Dendritic cell treated with granulocyte-macrophage colony-stimulating factor and Interleukin-4, amounts not matched to agents 40 ng/mL and 50 ng/mL, for 4 days (primary cell): Measurements from ENCODE around the gene LSM12.
"Not testable (repeated sequence)": the region's sequence is repeated elsewhere in the genome, so short reads cannot be mapped to it uniquely, and the experiment has no call there.

Experiments
- H3K27ac Mint-ChIP-seq: one replicate; pipeline ENCODE4 v1.8.0; 2022; ENCODE audit warnings: mild to moderate bottlenecking, mixed read lengths
- H3K27me3 Mint-ChIP-seq: one replicate; pipeline ENCODE4 v1.8.0; 2022; ENCODE audit warnings: mild to moderate bottlenecking, mixed read lengths
- H3K36me3 Mint-ChIP-seq: one replicate; pipeline ENCODE4 v1.8.0; 2022; ENCODE audit warnings: low read depth, mixed read lengths
- H3K4me1 Mint-ChIP-seq: one replicate; pipeline ENCODE4 v1.8.0; 2022; ENCODE audit warnings: low read depth, mixed read lengths
- H3K4me3 Mint-ChIP-seq: one replicate; pipeline ENCODE4 v1.8.0; 2022; ENCODE audit warnings: mild to moderate bottlenecking, moderate library complexity, mixed read lengths
- H3K9me3 Mint-ChIP-seq: one replicate; pipeline ENCODE4 v1.8.0; 2022; ENCODE audit warnings: mixed read lengths
- intact Hi-C: fragments of 100-400 bp; cut with micrococcal nuclease; formaldehyde crosslinking; loops from one replicate; pipeline ENCODE4 v1.15.0; 2022

Gene LSM12

GRCh38 chr17:43998552-43998951, 67.9 kb downstream of the LSM12 start:
- Mint-ChIP-seq H3K27me3 (peaks cover 44% of the 10 kb centered on the region), H3K9me3 (no peaks in the 10 kb centered on the region), H3K4me3 (no peak overlapping the region), H3K36me3 (no peaks in the 10 kb centered on the region), H3K4me1 (peaks cover 17% of the 10 kb centered on the region), H3K27ac (no peak overlapping the region)
- intact Hi-C loops: no loop called here

DNA sequence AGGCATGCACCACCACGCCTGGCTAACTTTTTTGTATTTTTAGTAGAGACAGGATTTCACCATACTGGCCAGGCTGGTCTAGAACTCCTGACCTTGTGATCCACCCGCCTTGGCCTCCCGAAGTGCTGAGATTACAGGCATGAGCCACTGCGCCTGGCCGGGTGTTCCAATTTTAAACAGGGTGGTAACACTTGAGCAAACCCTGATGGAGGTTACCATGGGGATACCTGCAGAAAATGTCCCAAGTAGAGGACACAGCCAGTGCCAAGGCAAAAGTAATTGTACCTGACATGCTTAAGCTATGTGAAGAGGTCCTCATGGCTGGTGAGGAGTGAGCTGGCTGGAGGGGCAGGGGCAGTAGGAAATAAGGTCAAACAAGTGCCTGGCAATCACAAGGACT, 69.3 kb downstream of the LSM12 start:
- H3K27ac Mint-ChIP-seq, H3K9me3 Mint-ChIP-seq, H3K4me3 Mint-ChIP-seq, H3K36me3 Mint-ChIP-seq, intact Hi-C loops: not testable (repeated sequence)
- Mint-ChIP-seq H3K27me3 (peaks cover 46% of the 10 kb centered on the region), H3K4me1 (peaks cover 17% of the 10 kb centered on the region)

DNA sequence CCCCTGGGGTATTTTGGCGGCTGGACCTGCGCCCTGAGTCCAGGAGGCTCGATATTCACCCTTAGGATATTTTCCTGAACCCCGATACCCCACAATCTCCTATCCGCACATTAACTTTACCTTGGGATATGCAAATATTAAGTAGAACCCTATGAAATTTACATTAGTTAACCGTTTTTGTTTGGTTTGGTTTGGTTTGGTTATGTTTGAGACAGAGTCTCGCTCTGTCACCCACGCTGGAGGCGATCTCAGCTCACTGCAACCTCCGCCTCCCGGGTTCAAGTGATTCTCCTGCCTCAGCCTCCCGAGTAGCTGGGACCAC, 71.4 kb downstream of the LSM12 start:
- H3K36me3 Mint-ChIP-seq: no peaks in the 10 kb centered on the region
- H3K27me3 Mint-ChIP-seq: peaks cover 35% of the 10 kb centered on the region
- no peak overlapping the region for H3K27ac Mint-ChIP-seq
- intact Hi-C loops: loop anchor here (1.0 kb wide), 1 partner anchor 51 kb away; no protein-coding TSS in a partner anchor
- H3K4me1 Mint-ChIP-seq: peaks cover 17% of the 10 kb centered on the region
- no peaks in the 10 kb centered on the region for H3K9me3 Mint-ChIP-seq
- no peak overlapping the region for H3K4me3 Mint-ChIP-seq

DNA sequence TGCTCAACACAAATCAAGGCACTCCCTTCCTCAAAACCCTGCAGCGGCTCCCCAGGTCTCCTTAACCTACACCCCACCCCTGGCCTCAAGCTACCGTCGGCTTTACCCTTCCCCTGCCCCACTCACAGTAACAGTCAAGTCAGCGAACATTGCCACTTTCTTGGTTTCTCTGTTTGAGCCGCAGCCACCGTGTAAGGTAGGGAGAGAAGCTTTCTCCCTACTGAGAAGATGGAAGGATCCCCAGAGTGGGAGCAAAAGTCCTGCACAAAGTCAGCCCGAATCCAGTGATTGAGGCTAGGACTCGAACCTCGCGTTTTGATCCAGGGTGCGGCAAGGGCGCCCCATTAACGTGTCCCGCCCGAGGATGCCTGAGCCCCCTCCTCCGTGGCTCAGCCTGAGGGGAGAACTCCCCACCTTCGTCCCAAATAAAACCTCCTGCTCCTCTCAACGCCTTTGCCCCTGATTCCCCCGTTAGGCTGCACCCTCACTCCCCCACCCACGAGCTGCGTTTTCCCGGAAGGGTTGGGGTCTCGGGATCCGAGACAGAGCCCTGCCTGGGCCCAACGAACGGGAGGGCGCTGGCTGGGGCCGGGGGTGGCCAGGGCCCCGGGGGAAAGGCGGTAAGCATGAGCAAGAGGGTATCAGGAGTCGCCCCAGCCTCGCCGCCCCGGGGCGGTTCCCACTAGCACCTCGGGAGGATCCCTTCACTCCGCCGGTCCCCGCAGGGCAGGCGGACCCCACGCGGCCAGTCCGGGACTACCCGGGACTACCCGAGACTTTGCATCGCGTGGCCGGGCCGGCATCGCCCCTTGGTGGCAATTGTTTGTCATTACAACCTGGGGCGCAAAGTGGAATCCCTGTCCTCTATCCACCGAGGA, 72.0 kb downstream of the LSM12 start:
- intact Hi-C loops: loop anchor here (1.0 kb wide), 1 partner anchor 50 kb away; no protein-coding TSS in a partner anchor
- no peaks in the 10 kb centered on the region for H3K9me3 Mint-ChIP-seq
- H3K4me3 Mint-ChIP-seq: no peak overlapping the region
- H3K4me1 Mint-ChIP-seq: peaks cover 17% of the 10 kb centered on the region
- no peaks in the 10 kb centered on the region for H3K36me3 Mint-ChIP-seq
- H3K27me3 Mint-ChIP-seq: peaks cover 32% of the 10 kb centered on the region
- H3K27ac Mint-ChIP-seq: no peak overlapping the region

- Mint-ChIP-seq H3K27me3 (peaks cover 26% of the 10 kb centered on the region), H3K36me3 (no peaks in the 10 kb centered on the region), H3K4me3 (no peak overlapping the region), H3K27ac (no peak overlapping the region), H3K4me1 (peaks cover 8% of the 10 kb centered on the region), H3K9me3 (no peaks in the 10 kb centered on the region)
- intact Hi-C loops: no loop called here
These were observed 73.8 kb downstream of the LSM12 start for GRCh38 chr17:43992641-43993040.

GRCh38 chr17:43988301-43988700, 78.2 kb downstream of the LSM12 start:
- no peaks in the 10 kb centered on the region for H3K4me1 Mint-ChIP-seq
- peaks cover 61% of the 10 kb centered on the region for H3K27me3 Mint-ChIP-seq
- no peak overlapping the region for H3K27ac Mint-ChIP-seq
- H3K4me3 Mint-ChIP-seq: no peak overlapping the region
- intact Hi-C loops: no loop called here
- no peaks in the 10 kb centered on the region for H3K9me3 Mint-ChIP-seq
- H3K36me3 Mint-ChIP-seq: no peaks in the 10 kb centered on the region

DNA sequence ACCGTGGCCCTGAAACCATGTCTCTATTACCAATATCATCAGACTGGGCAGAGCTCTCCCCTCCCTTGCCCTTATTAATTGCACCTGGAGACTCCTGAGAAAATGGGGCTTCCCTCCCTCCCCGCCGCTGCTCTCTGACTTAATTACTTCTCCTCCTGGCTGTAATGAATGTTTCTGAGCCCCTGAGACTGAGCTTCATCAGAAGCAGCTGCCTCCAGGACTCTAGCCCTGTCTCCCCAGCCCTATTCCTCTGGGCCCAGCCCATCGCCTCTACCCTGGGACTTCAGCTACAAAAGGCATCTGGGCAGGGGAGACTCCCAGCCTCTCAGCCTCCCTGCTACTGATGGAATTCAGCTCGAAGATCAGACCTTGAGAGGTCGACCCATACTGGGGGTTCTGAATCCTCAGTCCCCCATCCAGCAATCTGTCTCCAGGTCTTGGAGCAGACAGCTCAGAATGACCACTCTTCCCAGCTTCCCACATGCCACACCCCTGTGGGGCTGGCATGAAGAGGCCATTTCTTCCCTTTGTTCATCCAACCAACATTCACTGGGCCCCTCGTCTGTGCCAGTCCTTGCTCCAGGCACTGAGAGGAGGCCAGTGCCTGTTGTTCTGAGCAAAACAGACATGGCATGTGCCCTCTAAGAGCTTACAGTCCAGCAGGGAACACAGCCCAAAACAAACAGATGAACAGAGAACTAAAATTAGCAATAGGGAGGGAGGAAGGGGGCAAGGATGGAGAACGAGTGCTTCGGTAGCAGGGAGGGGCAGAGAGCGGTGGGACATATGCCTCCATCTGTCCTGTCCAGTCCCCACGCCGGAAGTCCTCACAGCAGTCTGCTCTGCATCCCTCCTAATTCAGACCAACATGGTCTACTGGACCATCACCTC, 79.1 kb downstream of the LSM12 start:
- Mint-ChIP-seq H3K36me3 (no peaks in the 10 kb centered on the region), H3K4me3 (no peak overlapping the region), H3K27me3 (peaks cover 62% of the 10 kb centered on the region)

GRCh38 chr17:43986225-43986981, 80.1 kb downstream of the LSM12 start:
- no peaks in the 10 kb centered on the region for H3K9me3 Mint-ChIP-seq
- H3K4me3 Mint-ChIP-seq: no peak overlapping the region
- H3K27me3 Mint-ChIP-seq: peaks cover 68% of the 10 kb centered on the region
- no peaks in the 10 kb centered on the region for H3K4me1 Mint-ChIP-seq
- intact Hi-C loops: no loop called here
- H3K36me3 Mint-ChIP-seq: no peaks in the 10 kb centered on the region
- no peak overlapping the region for H3K27ac Mint-ChIP-seq

More for the DNA sequence above, 79.1 kb downstream of the LSM12 start:
- Mint-ChIP-seq H3K4me1 (no peaks in the 10 kb centered on the region), H3K9me3 (no peaks in the 10 kb centered on the region), H3K27ac (no peak overlapping the region)
- intact Hi-C loops: no loop called here

- Mint-ChIP-seq H3K27me3 (peaks cover 71% of the 10 kb centered on the region), H3K9me3 (no peaks in the 10 kb centered on the region), H3K4me3 (no peak overlapping the region), H3K27ac (no peak overlapping the region), H3K4me1 (no peaks in the 10 kb centered on the region), H3K36me3 (no peaks in the 10 kb centered on the region)
- intact Hi-C loops: no loop called here
These were observed 82.0 kb downstream of the LSM12 start for GRCh38 chr17:43984521-43984920.
